Measurements from ENCODE around the gene OXLD1. TPM values are rescaled to one million over a fixed set of nuclear protein-coding genes. Genes with fewer than 3 reads are reported as not detected.

Gene OXLD1
- total RNA-seq, 1 experiment from 2014 or later = 46.7 TPM

DNA sequence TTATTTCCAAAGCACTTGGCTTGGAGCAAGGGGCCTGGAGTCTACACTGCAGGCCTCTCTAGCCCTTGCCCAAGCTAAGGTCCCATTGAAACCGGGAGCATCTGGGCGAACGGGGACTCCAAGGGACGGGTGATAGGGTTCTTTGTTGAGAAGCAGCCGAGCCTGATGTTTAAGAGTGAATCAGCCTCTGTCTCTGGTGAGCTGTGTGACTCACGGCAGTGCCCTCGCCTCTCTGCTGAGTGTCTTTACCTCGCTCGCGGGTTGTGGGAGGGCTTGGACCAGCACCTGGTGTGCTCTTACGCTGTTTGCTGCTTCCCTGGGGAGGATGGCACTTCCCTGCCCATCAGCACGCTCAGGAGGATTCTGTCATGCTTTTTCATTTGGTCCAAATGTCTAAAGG, 18.7 kb upstream of the OXLD1 start:
- TF ChIP-seq CTCF (conservative IDR thresholded peaks at IDR 0.05; ENCODE audit: low read depth, low read length) = no peak
- TF ChIP-seq EZH2 (IDR thresholded peaks at IDR 0.05; ENCODE audit: low read length, unreplicated experiment) = no peak
- no peak for TF ChIP-seq EZH2phosphoT487 (IDR thresholded peaks at IDR 0.05; ENCODE audit: borderline replicate concordance, low read length)
- intact Hi-C loops (cut with micrococcal nuclease) = no loop called here
- Histone ChIP-seq H3K9ac (ENCODE audit: low read length) (peak overlapping the region; percentile 95), H3K4me3 (ENCODE audit: low read length) (peak overlapping the region; percentile 87), H3K9me3 (ENCODE audit: low read length) (no peaks in the 10 kb centered on the region), H3K27me3 (ENCODE audit: low read length) (no peaks in the 10 kb centered on the region), H3K4me2 (ENCODE audit: low read length) (peak overlapping the region; percentile 96), H3F3A (ENCODE audit: low read length, unreplicated experiment) (peaks cover 5% of the 10 kb centered on the region), H3K27ac (ENCODE audit: low read length) (peak overlapping the region; percentile 94), H3K36me3 (ENCODE audit: low read depth, low read length) (peaks cover 38% of the 10 kb centered on the region), H4K20me1 (ENCODE audit: low read length) (peaks cover 54% of the 10 kb centered on the region), H2AFZ (ENCODE audit: low read length) (no peak overlapping the region), H3K9me2 (replicated peaks; ENCODE audit: low read length) (no peaks in the 10 kb centered on the region), H3K79me2 (ENCODE audit: low read length) (peaks cover 86% of the 10 kb centered on the region), H3K4me1 (ENCODE audit: insufficient read depth, low read length) (peaks cover 24% of the 10 kb centered on the region)
- POLR2A ChIA-PET (ENCODE audit: unreplicated experiment) = interaction anchor here (0.7 to 1.0 kb wide), 2 partner anchors 17 to 18 kb away, joined by 4 to 6 read pairs; partner anchors contain the start of gene MRPL12
- no TSS peak for BruUV-seq (replicated peaks)
- ATAC-seq (peak; percentile 62), DNase-seq (peak; percentile 88)
- CTCF ChIA-PET = no interaction called here

- no peaks in the 10 kb centered on the region for H3K27me3 ChIP-seq (ENCODE audit: low read length)
- peak overlapping the region; percentile 87 for H3K4me3 ChIP-seq (ENCODE audit: low read length)
- H4K20me1 ChIP-seq (ENCODE audit: low read length) = peaks cover 47% of the 10 kb centered on the region
- H3K9me3 ChIP-seq (ENCODE audit: low read length) = no peaks in the 10 kb centered on the region
- peak overlapping the region; percentile 96 for H3K4me2 ChIP-seq (ENCODE audit: low read length)
- intact Hi-C loops (cut with micrococcal nuclease) = no loop called here
- peaks cover 84% of the 10 kb centered on the region for H3K79me2 ChIP-seq (ENCODE audit: low read length)
- H3K27ac ChIP-seq (ENCODE audit: low read length) = peak overlapping the region; percentile 94
- POLR2A ChIA-PET (ENCODE audit: unreplicated experiment) = interaction anchor here (0.7 to 1.0 kb wide), 2 partner anchors 16 to 18 kb away, joined by 4 to 6 read pairs; partner anchors contain the start of gene MRPL12
- H3F3A ChIP-seq (ENCODE audit: low read length, unreplicated experiment) = peaks cover 5% of the 10 kb centered on the region
- H3K36me3 ChIP-seq (ENCODE audit: low read depth, low read length) = peaks cover 34% of the 10 kb centered on the region
- TF ChIP-seq EZH2 (IDR thresholded peaks at IDR 0.05; ENCODE audit: low read length, unreplicated experiment) = no peak
- TF ChIP-seq CTCF (conservative IDR thresholded peaks at IDR 0.05; ENCODE audit: low read depth, low read length) = no peak
- no peak for TF ChIP-seq EZH2phosphoT487 (IDR thresholded peaks at IDR 0.05; ENCODE audit: borderline replicate concordance, low read length)
- peak; percentile 56 for ATAC-seq
- H3K4me1 ChIP-seq (ENCODE audit: insufficient read depth, low read length) = peaks cover 24% of the 10 kb centered on the region
- no peak overlapping the region for H2AFZ ChIP-seq (ENCODE audit: low read length)
- DNase-seq = peak; percentile 85
- CTCF ChIA-PET = no interaction called here
- TSS peak; percentile 82 for BruUV-seq (replicated peaks)
- H3K9me2 ChIP-seq (replicated peaks; ENCODE audit: low read length) = no peaks in the 10 kb centered on the region
- H3K9ac ChIP-seq (ENCODE audit: low read length) = peak overlapping the region; percentile 95
Observed at GRCh38 chr17:81684442-81684911, 18.1 kb upstream of the OXLD1 start.

Data from PC-3 (cell line).